Activated CD4-positive, alpha-beta T cell treated with anti-CD3 and anti-CD28 coated beads, Interleukin-2, amount 10 ng/mL, durations not matched to agents 24 days and 14 days (primary cell): ENCODE results near the gene FUT8. TPM values are rescaled to one million over a fixed set of nuclear protein-coding genes. Genes with fewer than 3 reads are reported as not detected.

Experiments used
- DNase-seq: peaks from one replicate; pipeline ENCODE4 v3.0.0; 2022
- H3K27ac Mint-ChIP-seq: one replicate; pipeline ENCODE4 v1.8.0; 2022; ENCODE audit warnings: mild to moderate bottlenecking, mixed read lengths
- H3K27me3 Mint-ChIP-seq: one replicate; pipeline ENCODE4 v1.8.0; 2022; ENCODE audit warnings: mixed read lengths
- H3K36me3 Mint-ChIP-seq: one replicate; pipeline ENCODE4 v1.8.0; 2022; ENCODE audit warnings: low read depth, mild to moderate bottlenecking, mixed read lengths
- H3K4me1 Mint-ChIP-seq: one replicate; pipeline ENCODE4 v1.8.0; 2021; ENCODE audit warnings: mixed read lengths
- H3K4me3 Mint-ChIP-seq: one replicate; pipeline ENCODE4 v1.8.0; 2022; ENCODE audit warnings: mild to moderate bottlenecking, moderate library complexity, mixed read lengths
- H3K9me3 Mint-ChIP-seq: one replicate; pipeline ENCODE4 v1.8.0; 2021; ENCODE audit warnings: mixed read lengths
- intact Hi-C: fragments of 100-400 bp; cut with micrococcal nuclease; formaldehyde crosslinking; loops from one replicate; pipeline ENCODE4 v1.15.1; 2023
- total RNA-seq: library from RNA; stranded (reverse); gene quantifications from 2 replicates; pipeline ENCODE4 v1.2.3, GENCODE V29; 2022

FUT8 gene
- total RNA-seq, 1 donor from 2014 or later: 137 TPM

GRCh38 chr14:65496178-65496993 lies 83.9 kb downstream of the FUT8 start:
- Mint-ChIP-seq H3K36me3 (peaks cover 51% of the 10 kb centered on the region), H3K27ac (peak overlapping the region; percentile 17), H3K4me3 (no peak overlapping the region), H3K4me1 (peaks cover 32% of the 10 kb centered on the region), H3K27me3 (no peaks in the 10 kb centered on the region), H3K9me3 (peaks cover 16% of the 10 kb centered on the region)
- intact Hi-C loops: no loop called here
- no peak for DNase-seq

DNA sequence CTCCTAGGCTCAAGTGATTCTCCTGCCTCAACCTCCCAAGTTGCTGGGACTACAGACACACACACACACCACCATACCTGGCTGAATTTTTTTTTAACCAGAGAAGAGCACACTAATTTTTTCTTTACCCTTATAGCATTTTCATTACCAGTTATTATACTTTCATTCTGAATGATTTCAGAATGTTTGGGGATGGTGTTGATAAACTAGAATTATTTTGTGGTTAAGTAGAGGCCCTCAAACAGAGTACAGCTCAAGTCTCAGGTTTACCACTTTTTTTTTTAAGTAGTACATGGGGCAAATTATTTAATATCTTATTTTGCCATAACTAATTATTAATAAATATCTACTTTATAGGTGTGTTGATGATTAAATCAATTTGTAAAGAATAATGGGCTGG lies 86.6 kb downstream of the FUT8 start:
- intact Hi-C loops: no loop called here
- Mint-ChIP-seq H3K27me3 (no peaks in the 10 kb centered on the region), H3K27ac (peak overlapping the region; percentile 32), H3K36me3 (peaks cover 38% of the 10 kb centered on the region), H3K4me1 (peaks cover 36% of the 10 kb centered on the region), H3K9me3 (peaks cover 13% of the 10 kb centered on the region), H3K4me3 (no peak overlapping the region)
- no peak for DNase-seq

- Mint-ChIP-seq H3K4me1 (peaks cover 36% of the 10 kb centered on the region), H3K27me3 (no peaks in the 10 kb centered on the region), H3K9me3 (peaks cover 13% of the 10 kb centered on the region), H3K36me3 (peaks cover 36% of the 10 kb centered on the region), H3K4me3 (no peak overlapping the region), H3K27ac (peak overlapping the region; percentile 3)
- intact Hi-C loops: no loop called here
- DNase-seq: no peak
Observed at GRCh38 chr14:65500075-65500474, 87.5 kb downstream of the FUT8 start.

DNA sequence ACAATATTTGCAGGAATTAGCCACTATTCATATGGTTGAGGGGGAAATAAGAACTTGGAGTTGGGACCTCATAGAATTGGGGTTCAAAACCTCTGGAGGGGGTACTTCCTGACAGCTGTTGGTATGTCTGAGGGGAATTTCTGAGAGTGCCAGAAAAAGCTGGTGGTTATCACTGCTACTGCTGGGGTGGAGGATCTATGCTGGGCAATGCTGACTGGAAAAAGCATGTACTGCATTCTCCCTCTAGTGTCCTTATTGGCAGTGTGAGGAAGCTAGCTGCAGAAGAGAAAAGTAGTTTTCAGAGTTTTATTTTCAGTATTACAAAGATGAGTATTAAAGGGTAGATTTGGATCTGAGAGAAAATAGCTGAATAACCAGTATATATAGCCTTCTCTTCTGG lies 88.8 kb downstream of the FUT8 start:
- DNase-seq: no peak
- Mint-ChIP-seq H3K27me3 (no peaks in the 10 kb centered on the region), H3K9me3 (peaks cover 8% of the 10 kb centered on the region), H3K4me1 (peaks cover 33% of the 10 kb centered on the region), H3K27ac (peak overlapping the region; percentile 35), H3K4me3 (no peak overlapping the region), H3K36me3 (peaks cover 30% of the 10 kb centered on the region)
- intact Hi-C loops: no loop called here

DNA sequence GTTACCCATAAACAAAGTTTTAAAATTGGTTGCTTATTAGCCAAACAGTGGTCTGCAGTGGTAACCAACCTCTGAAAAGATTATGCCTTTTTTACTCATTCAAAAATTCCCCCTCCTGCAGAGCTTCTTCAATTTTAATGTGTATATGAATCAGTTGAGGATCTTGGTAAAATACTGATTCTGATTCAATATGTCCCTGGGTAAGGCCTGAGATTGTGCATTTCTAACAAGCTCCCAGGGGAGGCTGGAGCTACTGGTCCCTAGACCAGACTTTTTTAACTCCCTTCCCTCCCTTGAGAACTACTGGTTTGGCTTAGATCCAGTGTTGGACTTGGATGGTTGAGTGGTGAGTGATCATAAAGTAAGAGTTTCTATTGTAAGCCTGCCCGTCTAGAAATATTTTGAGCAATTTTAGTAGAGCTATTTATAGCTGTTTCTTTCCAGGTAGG lies 90.2 kb downstream of the FUT8 start:
- Mint-ChIP-seq H3K4me1 (peaks cover 30% of the 10 kb centered on the region), H3K36me3 (peaks cover 32% of the 10 kb centered on the region), H3K27ac (peak overlapping the region; percentile 34), H3K9me3 (peaks cover 4% of the 10 kb centered on the region), H3K27me3 (no peaks in the 10 kb centered on the region), H3K4me3 (no peak overlapping the region)
- intact Hi-C loops: no loop called here
- DNase-seq: no peak

DNA sequence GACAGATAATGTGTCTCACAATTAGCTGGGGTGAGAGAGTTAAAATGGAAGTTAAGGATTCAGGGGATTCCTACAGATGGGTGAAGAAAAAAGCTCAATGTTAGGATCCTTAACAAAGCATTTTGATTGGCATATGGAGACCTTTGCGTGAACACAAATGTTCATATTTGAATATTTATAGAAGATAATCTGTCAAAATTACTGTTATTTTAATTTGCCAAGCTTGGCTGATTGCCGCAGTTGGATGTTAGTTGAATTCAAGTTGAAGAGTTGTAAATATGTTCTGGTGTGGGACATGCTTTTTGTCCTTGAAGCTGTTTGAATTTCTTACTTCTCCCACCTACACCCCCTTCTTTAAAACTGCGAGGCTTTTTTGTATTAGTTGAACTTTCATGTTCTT lies 91.2 kb downstream of the FUT8 start:
- DNase-seq: no peak
- peaks cover 28% of the 10 kb centered on the region for H3K4me1 Mint-ChIP-seq
- peaks cover 5% of the 10 kb centered on the region for H3K9me3 Mint-ChIP-seq
- peaks cover 29% of the 10 kb centered on the region for H3K36me3 Mint-ChIP-seq
- no peak overlapping the region for H3K27ac Mint-ChIP-seq
- no peaks in the 10 kb centered on the region for H3K27me3 Mint-ChIP-seq
- intact Hi-C loops: no loop called here
- no peak overlapping the region for H3K4me3 Mint-ChIP-seq

DNA sequence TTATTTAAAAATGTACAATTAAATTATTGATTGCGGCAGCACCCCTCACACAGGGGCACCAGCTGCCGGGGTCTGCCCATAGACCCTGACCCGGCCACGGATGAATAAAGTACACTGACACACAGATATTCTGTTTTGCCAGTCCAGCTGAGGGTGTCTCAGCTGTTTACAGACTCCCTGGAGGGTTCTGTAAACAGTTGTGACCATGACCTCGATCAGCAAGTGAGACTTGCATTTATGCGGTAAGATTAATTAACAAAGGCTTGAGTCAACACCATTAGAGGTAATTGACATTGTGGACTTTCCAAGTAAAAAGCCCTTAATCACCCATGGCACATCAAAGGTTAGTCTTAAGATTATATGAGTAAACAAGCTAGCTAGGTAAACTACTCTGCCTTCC lies 94.3 kb downstream of the FUT8 start:
- peaks cover 14% of the 10 kb centered on the region for H3K9me3 Mint-ChIP-seq
- H3K4me1 Mint-ChIP-seq: peaks cover 26% of the 10 kb centered on the region
- H3K27me3 Mint-ChIP-seq: no peaks in the 10 kb centered on the region
- DNase-seq: no peak
- peaks cover 33% of the 10 kb centered on the region for H3K36me3 Mint-ChIP-seq
- no peak overlapping the region for H3K4me3 Mint-ChIP-seq
- no peak overlapping the region for H3K27ac Mint-ChIP-seq
- intact Hi-C loops: no loop called here

DNA sequence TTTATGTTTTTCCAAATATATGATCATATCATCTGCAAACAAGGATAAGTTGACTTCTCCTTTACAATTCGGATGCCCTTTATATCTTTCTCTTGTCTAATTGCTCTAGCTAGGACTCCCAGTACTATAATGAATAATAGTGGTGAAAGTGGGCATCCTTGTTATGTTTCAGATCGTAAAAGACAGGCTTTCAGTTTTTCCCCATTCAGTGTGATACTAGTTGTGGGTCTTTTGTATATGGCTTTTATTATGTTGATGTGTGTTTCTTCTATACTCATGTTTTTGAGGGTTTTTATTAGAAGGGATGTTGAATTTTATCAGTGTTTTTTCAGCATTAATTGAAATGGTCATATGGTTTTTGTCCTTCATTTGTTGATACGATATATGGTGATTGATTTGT lies 97.3 kb downstream of the FUT8 start:
- Mint-ChIP-seq H3K27me3 (no peaks in the 10 kb centered on the region), H3K4me3 (no peak overlapping the region), H3K9me3 (peaks cover 14% of the 10 kb centered on the region), H3K27ac (no peak overlapping the region), H3K36me3 (peaks cover 40% of the 10 kb centered on the region), H3K4me1 (peaks cover 29% of the 10 kb centered on the region)
- intact Hi-C loops: no loop called here
- no peak for DNase-seq

- no peak for DNase-seq
- H3K9me3 Mint-ChIP-seq: peaks cover 9% of the 10 kb centered on the region
- H3K4me3 Mint-ChIP-seq: no peak overlapping the region
- H3K4me1 Mint-ChIP-seq: peaks cover 45% of the 10 kb centered on the region
- peaks cover 28% of the 10 kb centered on the region for H3K36me3 Mint-ChIP-seq
- H3K27me3 Mint-ChIP-seq: no peaks in the 10 kb centered on the region
- no peak overlapping the region for H3K27ac Mint-ChIP-seq
- intact Hi-C loops: no loop called here
Observed at GRCh38 chr14:65513671-65514070, 101.1 kb downstream of the FUT8 start.

GRCh38 chr14:65517635-65518542 lies 105.4 kb downstream of the FUT8 start:
- H3K27ac Mint-ChIP-seq: peak overlapping the region; percentile 80
- H3K27me3 Mint-ChIP-seq: no peaks in the 10 kb centered on the region
- H3K4me3 Mint-ChIP-seq: peak overlapping the region; percentile 0
- peaks cover 22% of the 10 kb centered on the region for H3K36me3 Mint-ChIP-seq
- peaks cover 39% of the 10 kb centered on the region for H3K4me1 Mint-ChIP-seq
- intact Hi-C loops: loop anchor here (5.0 kb wide), 3 partner anchors 41 to 119 kb away; no protein-coding TSS in a partner anchor
- peaks cover 7% of the 10 kb centered on the region for H3K9me3 Mint-ChIP-seq
- no peak for DNase-seq

DNA sequence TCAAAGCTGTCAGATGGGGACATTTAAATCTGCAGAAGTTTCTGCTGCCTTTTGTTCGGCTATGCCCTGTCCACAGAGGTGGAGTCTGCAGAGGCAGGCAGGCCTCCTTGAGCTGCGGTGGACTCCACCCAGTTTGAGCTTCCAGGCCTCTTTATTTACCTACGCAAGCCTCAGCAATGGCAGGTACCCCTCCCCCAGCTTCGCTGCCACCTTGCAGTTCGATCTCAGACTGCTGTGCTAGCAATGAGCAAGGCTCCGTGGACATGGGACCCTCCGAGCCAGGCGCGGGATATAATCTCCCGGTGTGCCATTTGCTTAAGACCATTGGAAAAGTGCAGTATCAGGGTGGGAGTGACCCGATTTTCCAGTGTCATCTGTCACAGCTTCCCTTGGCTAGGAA lies 115.5 kb downstream of the FUT8 start:
- Mint-ChIP-seq H3K27me3 (no peaks in the 10 kb centered on the region), H3K4me1 (peaks cover 28% of the 10 kb centered on the region), H3K9me3 (peaks cover 17% of the 10 kb centered on the region), H3K27ac (no peak overlapping the region), H3K36me3 (peaks cover 61% of the 10 kb centered on the region), H3K4me3 (no peak overlapping the region)
- no peak for DNase-seq
- intact Hi-C loops: no loop called here

- peaks cover 12% of the 10 kb centered on the region for H3K9me3 Mint-ChIP-seq
- DNase-seq: no peak
- no peaks in the 10 kb centered on the region for H3K27me3 Mint-ChIP-seq
- H3K27ac Mint-ChIP-seq: no peak overlapping the region
- H3K36me3 Mint-ChIP-seq: peaks cover 33% of the 10 kb centered on the region
- no peak overlapping the region for H3K4me3 Mint-ChIP-seq
- intact Hi-C loops: no loop called here
- H3K4me1 Mint-ChIP-seq: peaks cover 17% of the 10 kb centered on the region
Observed at GRCh38 chr14:65531148-65531547, 118.6 kb downstream of the FUT8 start.

DNA sequence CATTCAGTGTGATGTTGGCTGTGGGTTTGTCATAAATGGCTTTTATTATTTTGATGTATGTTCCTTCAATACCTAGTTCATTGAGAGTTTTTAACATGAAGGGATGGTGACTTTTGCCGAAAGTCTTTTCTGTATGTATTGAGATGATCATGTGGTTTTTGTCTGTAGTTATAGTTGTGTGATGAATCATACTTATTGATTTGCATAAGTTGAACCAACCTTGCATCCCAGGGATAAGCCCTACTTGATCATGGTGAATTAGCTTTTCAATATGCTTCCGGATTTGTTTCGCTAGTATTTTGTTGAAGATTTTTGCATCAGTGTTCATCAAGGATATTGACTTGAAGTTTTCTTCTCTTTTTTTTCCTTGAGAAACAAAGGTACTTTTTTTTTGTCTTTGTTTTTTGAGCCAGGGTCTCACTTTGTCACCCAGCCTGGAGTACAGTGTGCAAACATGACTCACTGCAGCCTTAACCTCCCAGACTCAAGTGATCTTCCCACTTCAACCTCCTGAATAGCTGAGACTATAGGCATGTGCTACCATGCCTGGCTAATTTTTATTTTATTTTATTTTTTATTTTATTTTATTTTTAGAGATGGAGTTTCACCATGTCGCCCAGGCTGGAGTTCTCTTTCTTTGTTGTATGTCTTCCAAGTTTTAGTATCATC lies 121.3 kb downstream of the FUT8 start:
- Mint-ChIP-seq H3K9me3 (peaks cover 8% of the 10 kb centered on the region), H3K27ac (no peak overlapping the region), H3K36me3 (peaks cover 18% of the 10 kb centered on the region), H3K4me1 (peaks cover 12% of the 10 kb centered on the region), H3K27me3 (no peaks in the 10 kb centered on the region), H3K4me3 (no peak overlapping the region)
- DNase-seq: no peak
- intact Hi-C loops: no loop called here
